ENCODE data around the gene GALNT9. TPM values are rescaled to one million over a fixed set of nuclear protein-coding genes. Genes with fewer than 3 reads are reported as not detected.
"Not testable (repeated sequence)": the region's sequence is repeated elsewhere in the genome, so short reads cannot be mapped to it uniquely, and the experiment has no call there.

The GALNT9 gene
- total RNA-seq, 1 experiment from 2014 or later = 0.45 TPM

DNA sequence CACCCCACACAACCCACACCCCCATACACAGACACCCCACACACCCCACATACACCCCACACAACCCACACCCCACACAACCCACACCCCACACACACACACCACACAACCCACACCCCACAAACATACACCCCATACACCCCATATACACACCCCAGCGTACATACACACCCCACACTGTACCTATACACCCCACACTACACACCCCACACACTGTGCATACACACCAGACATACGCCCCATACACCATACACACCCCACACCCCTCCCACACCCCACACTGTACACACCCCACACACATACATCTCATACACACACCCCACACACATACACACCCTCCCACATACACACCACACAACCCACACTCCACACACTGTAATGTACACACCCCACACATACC, 104.9 kb downstream of the GALNT9 start:
- H3K4me1 Mint-ChIP-seq (ENCODE audit: low read depth, unreplicated experiment) = peaks cover 5% of the 10 kb centered on the region
- no peak overlapping the region for H3K4me3 ChIP-seq (ENCODE audit: low read depth, low read length)

DNA sequence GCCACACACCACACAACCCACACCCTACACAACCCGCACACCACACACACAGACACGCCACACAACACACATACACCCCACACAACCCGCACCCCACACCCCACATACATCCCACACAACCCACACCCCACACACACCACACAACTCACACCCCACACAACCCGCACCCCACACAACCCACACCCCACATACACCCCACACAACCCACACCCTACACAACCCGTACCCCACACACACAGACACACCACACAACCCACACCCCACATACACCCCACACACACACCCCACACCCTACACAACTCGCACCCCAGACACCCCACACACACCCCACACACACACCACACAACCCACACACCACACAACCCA, 106.6 kb downstream of the GALNT9 start:
- H3K4me1 Mint-ChIP-seq (ENCODE audit: low read depth, unreplicated experiment) = peaks cover 5% of the 10 kb centered on the region
- H3K27ac Mint-ChIP-seq (ENCODE audit: unreplicated experiment) = peak overlapping the region; percentile 31
- no peak for DNase-seq
- no peaks in the 10 kb centered on the region for H3K36me3 Mint-ChIP-seq (ENCODE audit: insufficient read depth, unreplicated experiment)
- Histone ChIP-seq H3K9me3 (no peaks in the 10 kb centered on the region), H3K36me3 (ENCODE audit: control insufficient read depth, insufficient read depth, low read length) (no peaks in the 10 kb centered on the region), H3K27me3 (replicated peaks; ENCODE audit: control insufficient read depth, insufficient read depth, low read length) (no peaks in the 10 kb centered on the region; the same call in 1 of the 2 replicates), H3K4me3 (ENCODE audit: low read depth, low read length) (no peak overlapping the region), H3K4me1 (peaks cover 4% of the 10 kb centered on the region; the same call in 1 of the 2 replicates)
- H3K27me3 Mint-ChIP-seq (ENCODE audit: insufficient read depth, unreplicated experiment) = peaks cover 10% of the 10 kb centered on the region
- intact Hi-C loops (cut with micrococcal nuclease; ENCODE audit: unreplicated experiment) = no loop called here
- TF ChIP-seq, protein P1, sequence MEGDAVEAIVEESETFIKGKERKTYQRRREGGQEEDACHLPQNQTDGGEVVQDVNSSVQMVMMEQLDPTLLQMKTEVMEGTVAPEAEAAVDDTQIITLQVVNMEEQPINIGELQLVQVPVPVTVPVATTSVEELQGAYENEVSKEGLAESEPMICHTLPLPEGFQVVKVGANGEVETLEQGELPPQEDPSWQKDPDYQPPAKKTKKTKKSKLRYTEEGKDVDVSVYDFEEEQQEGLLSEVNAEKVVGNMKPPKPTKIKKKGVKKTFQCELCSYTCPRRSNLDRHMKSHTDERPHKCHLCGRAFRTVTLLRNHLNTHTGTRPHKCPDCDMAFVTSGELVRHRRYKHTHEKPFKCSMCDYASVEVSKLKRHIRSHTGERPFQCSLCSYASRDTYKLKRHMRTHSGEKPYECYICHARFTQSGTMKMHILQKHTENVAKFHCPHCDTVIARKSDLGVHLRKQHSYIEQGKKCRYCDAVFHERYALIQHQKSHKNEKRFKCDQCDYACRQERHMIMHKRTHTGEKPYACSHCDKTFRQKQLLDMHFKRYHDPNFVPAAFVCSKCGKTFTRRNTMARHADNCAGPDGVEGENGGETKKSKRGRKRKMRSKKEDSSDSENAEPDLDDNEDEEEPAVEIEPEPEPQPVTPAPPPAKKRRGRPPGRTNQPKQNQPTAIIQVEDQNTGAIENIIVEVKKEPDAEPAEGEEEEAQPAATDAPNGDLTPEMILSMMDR (IDR thresholded peaks at IDR 0.05; ENCODE audit: insufficient read depth in 1 of 2, low read depth in 1 of 2, low read length in 1 of 2, severe bottlenecking in 1 of 2, unreplicated experiment in 1 of 2) = no peak
- CTCF ChIA-PET = no interaction called here
- H3K9me3 Mint-ChIP-seq (ENCODE audit: unreplicated experiment) = peaks cover 2% of the 10 kb centered on the region
- POLR2A ChIA-PET = no interaction called here
- H3K4me3 Mint-ChIP-seq (ENCODE audit: unreplicated experiment) = no peak overlapping the region
- no TSS peak for BruUV-seq (replicated peaks)

More for the DNA sequence above, 104.9 kb downstream of the GALNT9 start:
- Histone ChIP-seq H3K4me1 (peaks cover 4% of the 10 kb centered on the region; the same call in 1 of the 2 replicates), H3K9me3 (no peaks in the 10 kb centered on the region), H3K27me3 (replicated peaks; ENCODE audit: control insufficient read depth, insufficient read depth, low read length) (no peaks in the 10 kb centered on the region; the same call in 1 of the 2 replicates), H3K36me3 (ENCODE audit: control insufficient read depth, insufficient read depth, low read length) (no peaks in the 10 kb centered on the region)
- TF ChIP-seq, protein P1 (IDR thresholded peaks at IDR 0.05; ENCODE audit: insufficient read depth in 1 of 2, low read depth in 1 of 2, low read length in 1 of 2, severe bottlenecking in 1 of 2, unreplicated experiment in 1 of 2) = no peak
- CTCF ChIA-PET = no interaction called here
- POLR2A ChIA-PET = no interaction called here
- no peaks in the 10 kb centered on the region for H3K36me3 Mint-ChIP-seq (ENCODE audit: insufficient read depth, unreplicated experiment)
- H3K27ac Mint-ChIP-seq (ENCODE audit: unreplicated experiment) = no peak overlapping the region
- intact Hi-C loops (cut with micrococcal nuclease; ENCODE audit: unreplicated experiment) = no loop called here
- H3K27me3 Mint-ChIP-seq (ENCODE audit: insufficient read depth, unreplicated experiment) = peaks cover 13% of the 10 kb centered on the region
- H3K9me3 Mint-ChIP-seq (ENCODE audit: unreplicated experiment) = no peaks in the 10 kb centered on the region
- BruUV-seq (replicated peaks) = no TSS peak
- DNase-seq = no peak
- H3K4me3 Mint-ChIP-seq (ENCODE audit: unreplicated experiment) = no peak overlapping the region

DNA sequence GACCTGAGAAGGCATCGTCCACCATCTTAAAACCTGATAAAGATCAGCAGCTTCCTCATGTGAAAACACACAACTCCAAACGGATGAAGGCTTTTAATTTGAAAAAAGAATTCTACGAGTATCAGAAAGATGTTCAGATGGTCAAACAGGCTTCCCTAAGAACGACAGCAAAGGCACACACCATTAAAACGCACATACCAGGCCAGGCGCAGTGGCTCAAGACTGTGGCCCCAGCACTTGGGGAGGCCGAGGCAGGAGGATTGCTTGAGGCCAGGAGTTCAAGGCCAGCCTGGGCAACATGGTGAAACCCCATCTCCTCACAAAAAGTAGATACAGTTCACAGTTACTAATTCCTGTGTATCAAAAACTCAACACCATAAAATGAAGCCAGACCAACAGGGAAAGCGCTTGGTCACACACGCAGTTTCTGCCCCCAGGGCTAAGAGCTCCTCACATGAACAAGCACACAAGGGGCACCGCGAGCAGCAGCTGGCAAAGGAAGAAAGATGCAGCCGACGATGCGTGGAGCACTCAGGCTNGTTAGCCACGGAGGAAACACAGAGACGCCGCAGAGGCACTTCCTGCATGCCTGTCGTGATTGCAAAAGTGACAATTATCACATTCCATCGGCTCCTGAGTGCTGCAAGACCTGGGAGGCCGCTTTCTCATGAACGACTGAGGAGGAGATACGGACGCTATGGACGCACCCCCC, 107.1 kb downstream of the GALNT9 start:
- Histone ChIP-seq H3K4me1 (peaks cover 4% of the 10 kb centered on the region; the same call in 1 of the 2 replicates), H3K9me3 (no peaks in the 10 kb centered on the region), H3K4me3 (ENCODE audit: low read depth, low read length) (no peak overlapping the region), H3K27me3 (replicated peaks; ENCODE audit: control insufficient read depth, insufficient read depth, low read length) (no peaks in the 10 kb centered on the region; the same call in 1 of the 2 replicates), H3K36me3 (ENCODE audit: control insufficient read depth, insufficient read depth, low read length) (no peaks in the 10 kb centered on the region)
- Mint-ChIP-seq H3K9me3 (ENCODE audit: unreplicated experiment) (peaks cover 8% of the 10 kb centered on the region), H3K27ac (ENCODE audit: unreplicated experiment) (peak overlapping the region; percentile 31), H3K36me3 (ENCODE audit: insufficient read depth, unreplicated experiment) (no peaks in the 10 kb centered on the region), H3K4me1 (ENCODE audit: low read depth, unreplicated experiment) (peaks cover 5% of the 10 kb centered on the region), H3K4me3 (ENCODE audit: unreplicated experiment) (no peak overlapping the region), H3K27me3 (ENCODE audit: insufficient read depth, unreplicated experiment) (peaks cover 14% of the 10 kb centered on the region)
- TF ChIP-seq, protein P1 (IDR thresholded peaks at IDR 0.05; ENCODE audit: insufficient read depth in 1 of 2, low read depth in 1 of 2, low read length in 1 of 2, severe bottlenecking in 1 of 2, unreplicated experiment in 1 of 2) = no peak
- no TSS peak for BruUV-seq (replicated peaks)
- DNase-seq = peak; percentile 62 to 83
- ChIA-PET CTCF (no interaction called here), POLR2A (no interaction called here)
- intact Hi-C loops (cut with micrococcal nuclease; ENCODE audit: unreplicated experiment) = no loop called here

DNA sequence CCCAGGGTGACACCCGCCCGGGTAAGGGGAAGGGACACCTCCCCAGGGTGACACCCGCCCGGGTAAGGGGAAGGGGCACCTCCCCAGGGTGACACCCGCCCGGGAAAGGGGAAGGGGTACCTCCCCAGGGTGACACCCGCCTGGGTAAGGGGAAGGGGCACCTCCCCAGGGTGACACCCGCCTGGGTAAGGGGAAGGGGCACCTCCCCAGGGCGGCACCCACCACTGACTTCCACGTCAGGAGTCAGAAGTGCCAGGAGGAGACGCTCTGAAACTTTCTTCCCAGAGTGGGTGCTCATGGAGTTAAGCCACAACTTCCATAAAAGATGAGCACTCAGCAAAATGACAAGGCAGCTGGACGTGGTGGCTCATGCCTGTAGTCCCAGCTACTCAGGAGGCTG, 109.6 kb downstream of the GALNT9 start:
- H3K4me1 ChIP-seq; H3K9me3 Mint-ChIP-seq (ENCODE audit: unreplicated experiment); H3K4me3 ChIP-seq (ENCODE audit: low read depth, low read length); H3K36me3 Mint-ChIP-seq (ENCODE audit: insufficient read depth, unreplicated experiment); DNase-seq; H3K4me1 Mint-ChIP-seq (ENCODE audit: low read depth, unreplicated experiment); H3K36me3 ChIP-seq (ENCODE audit: control insufficient read depth, insufficient read depth, low read length); POLR2A ChIA-PET; BruUV-seq (replicated peaks); H3K27ac Mint-ChIP-seq (ENCODE audit: unreplicated experiment); H3K9me3 ChIP-seq; H3K4me3 Mint-ChIP-seq (ENCODE audit: unreplicated experiment); H3K27me3 ChIP-seq (replicated peaks; ENCODE audit: control insufficient read depth, insufficient read depth, low read length): not testable (repeated sequence)
- CTCF ChIA-PET = interaction anchor here (1.2 to 1.5 kb wide), 2 partner anchors 30 to 66 kb away, joined by 5 to 15 read pairs; no protein-coding TSS in a partner anchor
- intact Hi-C loops (cut with micrococcal nuclease; ENCODE audit: unreplicated experiment) = loop anchor here (1.0 kb wide), 3 partner anchors 30 to 195 kb away; no protein-coding TSS in a partner anchor
- H3K27me3 Mint-ChIP-seq (ENCODE audit: insufficient read depth, unreplicated experiment) = peaks cover 23% of the 10 kb centered on the region
